ENCODE results near the gene SYTL2. TPM values are rescaled to one million over a fixed set of nuclear protein-coding genes. Genes with fewer than 3 reads are reported as not detected.
"Not testable (repeated sequence)": the region's sequence is repeated elsewhere in the genome, so short reads cannot be mapped to it uniquely, and the experiment has no call there.

SYTL2 gene
- total RNA-seq, 4 donors from 2014 or later: 11.6 to 18.6 (median 14.5) TPM

GRCh38 chr11:85679576-85679975, 131.4 kb downstream of the SYTL2 start:
- no peak for DNase-seq (ENCODE audit: low spot score in 2 of 2)
- H3K4me1 ChIP-seq: no peaks in the 10 kb centered on the region
- no peaks in the 10 kb centered on the region for H3K9me3 ChIP-seq
- 87% methylated on average over 4 of the region's 4 CpGs for WGBS
- TF ChIP-seq POLR2AphosphoS5 (IDR thresholded peaks at IDR 0.05): no peak
- no peak for TF ChIP-seq POLR2A (IDR thresholded peaks at IDR 0.05)
- TF ChIP-seq CTCF (IDR thresholded peaks at IDR 0.05): no peak
- TF ChIP-seq EP300 (IDR thresholded peaks at IDR 0.05): no peak
- no peaks in the 10 kb centered on the region for H3K27me3 ChIP-seq
- H3K36me3 ChIP-seq: no peaks in the 10 kb centered on the region
- no peak overlapping the region for H3K4me3 ChIP-seq
- H3K27ac ChIP-seq: no peak overlapping the region

DNA sequence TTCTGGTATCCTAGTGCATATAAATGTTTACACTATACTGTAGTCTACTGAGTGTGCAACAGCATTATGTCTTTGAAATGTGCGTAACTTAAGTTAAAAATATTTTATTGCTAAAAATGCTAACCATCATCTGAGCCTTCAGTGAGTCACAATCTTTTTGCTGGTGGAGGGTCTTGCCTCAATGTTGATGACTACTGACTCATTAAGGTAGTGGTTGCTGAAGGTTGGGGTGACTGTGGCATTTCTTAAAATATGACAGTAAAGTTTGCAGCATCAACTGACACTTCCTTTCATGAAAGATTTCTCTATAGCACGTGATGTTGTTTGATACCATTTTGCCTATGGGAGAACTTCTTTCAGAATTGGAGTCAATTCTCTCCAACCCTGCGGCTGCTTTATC, 137.5 kb downstream of the SYTL2 start:
- no peak overlapping the region for H3K27ac ChIP-seq
- no peaks in the 10 kb centered on the region for H3K4me1 ChIP-seq
- 93% methylated on average over 3 of the region's 3 CpGs for WGBS

GRCh38 chr11:85672105-85672902, 138.6 kb downstream of the SYTL2 start:
- Histone ChIP-seq H3K27ac (no peak overlapping the region), H3K27me3 (no peaks in the 10 kb centered on the region), H3K36me3 (no peaks in the 10 kb centered on the region), H3K9me3 (no peaks in the 10 kb centered on the region), H3K4me1 (no peaks in the 10 kb centered on the region), H3K4me3 (no peak overlapping the region)
- DNase-seq (ENCODE audit: low spot score in 2 of 2): no peak
- 87% methylated on average over 8 of the region's 8 CpGs for WGBS
- TF ChIP-seq EP300 (IDR thresholded peaks at IDR 0.05): no peak
- no peak for TF ChIP-seq POLR2A (IDR thresholded peaks at IDR 0.05)
- no peak for TF ChIP-seq CTCF (IDR thresholded peaks at IDR 0.05)
- TF ChIP-seq POLR2AphosphoS5 (IDR thresholded peaks at IDR 0.05): no peak

More for the DNA sequence above, 137.5 kb downstream of the SYTL2 start:
- Histone ChIP-seq H3K36me3 (no peaks in the 10 kb centered on the region), H3K27me3 (no peaks in the 10 kb centered on the region), H3K9me3 (no peaks in the 10 kb centered on the region), H3K4me3 (no peak overlapping the region)
- no peak for DNase-seq (ENCODE audit: low spot score in 2 of 2)
- no peak for TF ChIP-seq POLR2A (IDR thresholded peaks at IDR 0.05)

GRCh38 chr11:85670949-85671663, 139.8 kb downstream of the SYTL2 start:
- H3K27me3 ChIP-seq; H3K4me3 ChIP-seq; H3K9me3 ChIP-seq; H3K27ac ChIP-seq; H3K4me1 ChIP-seq; H3K36me3 ChIP-seq; DNase-seq (ENCODE audit: low spot score in 2 of 2): not testable (repeated sequence)

DNA sequence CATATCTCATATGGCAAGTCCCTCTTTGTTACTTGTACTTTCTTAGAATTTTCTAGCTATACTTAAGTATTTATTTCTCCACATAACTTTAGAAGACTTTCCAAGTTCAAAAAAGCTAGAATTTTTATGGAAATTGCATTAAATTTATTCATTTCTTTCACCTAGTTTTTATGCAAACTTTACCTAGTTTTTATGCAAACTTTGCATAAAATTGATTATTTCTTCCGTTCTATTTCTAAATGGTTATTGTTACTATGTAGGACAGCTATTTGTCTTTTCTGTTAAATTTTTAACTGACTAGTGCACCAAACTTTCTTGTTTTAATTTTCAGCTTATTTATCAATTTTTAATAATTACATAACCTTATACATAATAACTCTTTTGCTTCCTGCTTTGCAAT, 142.8 kb downstream of the SYTL2 start:
- Histone ChIP-seq H3K36me3 (no peaks in the 10 kb centered on the region), H3K27ac (no peak overlapping the region), H3K4me3 (no peak overlapping the region), H3K4me1 (peaks cover 10% of the 10 kb centered on the region), H3K9me3 (no peaks in the 10 kb centered on the region), H3K27me3 (no peaks in the 10 kb centered on the region)
- TF ChIP-seq POLR2AphosphoS5 (IDR thresholded peaks at IDR 0.05) (no peak), CTCF (IDR thresholded peaks at IDR 0.05) (no peak), EP300 (IDR thresholded peaks at IDR 0.05) (no peak), POLR2A (IDR thresholded peaks at IDR 0.05) (no peak)
- no peak for DNase-seq (ENCODE audit: low spot score in 2 of 2)
- 91% methylated on average over 1 of the region's 1 CpG for WGBS

DNA sequence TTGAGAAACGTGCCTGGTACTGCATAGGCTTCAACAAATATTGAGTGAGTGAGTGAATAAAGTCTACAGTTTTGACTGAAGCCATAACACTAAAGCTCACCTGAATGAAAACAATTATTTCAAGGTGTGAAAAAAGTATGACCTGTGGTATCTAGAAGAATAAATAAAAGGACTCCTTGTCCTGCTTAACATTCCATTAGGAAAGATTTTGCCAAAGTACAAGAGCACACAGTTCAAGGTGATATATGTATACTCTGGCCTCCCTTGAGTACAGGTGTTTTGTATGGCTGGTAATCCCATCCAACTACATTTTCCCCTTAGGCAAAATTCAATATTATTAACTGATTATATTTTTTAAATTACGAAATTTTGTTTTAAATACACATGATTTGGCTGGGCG, 144.3 kb downstream of the SYTL2 start:
- Histone ChIP-seq H3K4me3 (no peak overlapping the region), H3K4me1 (peaks cover 24% of the 10 kb centered on the region), H3K36me3 (no peaks in the 10 kb centered on the region), H3K9me3 (no peaks in the 10 kb centered on the region), H3K27ac (no peak overlapping the region), H3K27me3 (no peaks in the 10 kb centered on the region)
- no peak for DNase-seq (ENCODE audit: low spot score in 2 of 2)
- no peak for TF ChIP-seq POLR2AphosphoS5 (IDR thresholded peaks at IDR 0.05)
- TF ChIP-seq CTCF (IDR thresholded peaks at IDR 0.05): no peak
- TF ChIP-seq POLR2A (IDR thresholded peaks at IDR 0.05): no peak
- no peak for TF ChIP-seq EP300 (IDR thresholded peaks at IDR 0.05)
- WGBS: 81% methylated on average over 3 of the region's 3 CpGs
